M059J (cell line): ENCODE results near the gene CIB4. TPM values are rescaled to one million over a fixed set of nuclear protein-coding genes. Genes with fewer than 3 reads are reported as not detected.

Experiments used
- DNase-seq: peaks from one replicate; pipeline ENCODE4 v3.0.0-alpha.2; 2012; ENCODE audit warnings: low read depth
- total RNA-seq: library from RNA; depleted of rRNA; stranded (reverse); fragments of >200 nt; shearing (Covaris generic); gene quantifications from 2 replicates; pipeline ENCODE4 v1.2.3, GENCODE V29; 2014

Gene CIB4
- total RNA-seq, 1 experiment from 2014 or later, result not detected

GRCh38 chr2:26550276-26551015 lies 90.7 kb downstream of the CIB4 start:
- DNase-seq, result no peak

GRCh38 chr2:26542676-26543505 lies 98.3 kb downstream of the CIB4 start:
- DNase-seq, result no peak

- no peak for DNase-seq
Observed at GRCh38 chr2:26542194-26542455, 99.0 kb downstream of the CIB4 start.

- no peak for DNase-seq
Observed at GRCh38 chr2:26541401-26542193, 99.6 kb downstream of the CIB4 start.

GRCh38 chr2:26540961-26541360 lies 100.2 kb downstream of the CIB4 start:
- DNase-seq, result no peak

GRCh38 chr2:26540306-26540705 lies 100.9 kb downstream of the CIB4 start:
- DNase-seq, result no peak

GRCh38 chr2:26537826-26538475 lies 103.2 kb downstream of the CIB4 start:
- no peak for DNase-seq

- DNase-seq, result no peak
Observed at GRCh38 chr2:26537069-26537825, 103.9 kb downstream of the CIB4 start.

- DNase-seq, result no peak
Observed at GRCh38 chr2:26536371-26537068, 104.6 kb downstream of the CIB4 start.

GRCh38 chr2:26535663-26536275 lies 105.4 kb downstream of the CIB4 start:
- DNase-seq, result no peak

GRCh38 chr2:26534865-26535662 lies 106.1 kb downstream of the CIB4 start:
- DNase-seq, result no peak

- DNase-seq, result no peak
Observed at GRCh38 chr2:26534098-26534864, 106.9 kb downstream of the CIB4 start.

- no peak for DNase-seq
Observed at GRCh38 chr2:26533661-26534060, 107.5 kb downstream of the CIB4 start.

GRCh38 chr2:26532301-26533250 lies 108.6 kb downstream of the CIB4 start:
- no peak for DNase-seq
